Measurements from ENCODE around the gene GOT1. TPM values are rescaled to one million over a fixed set of nuclear protein-coding genes. Genes with fewer than 3 reads are reported as not detected.
A peak's percentile ranks its signal among the peaks of the same experiment; 100 is the strongest.

Gene GOT1
- total and polyA plus RNA-seq, 2 donors from 2014 or later = 73.2 to 241 TPM

- Histone ChIP-seq H3K9ac (ENCODE audit: low read length in 3 of 3) (no peak overlapping the region), H3K4me3 (ENCODE audit: low read length in 3 of 3) (no peak overlapping the region), H3K27ac (ENCODE audit: low read depth in 2 of 2, low read length in 2 of 2) (no peak overlapping the region), H3K9me3 (ENCODE audit: control insufficient read depth in 2 of 3, insufficient read depth in 1 of 3, low read length in 3 of 3) (no peaks in the 10 kb centered on the region), H3K27me3 (ENCODE audit: control insufficient read depth, insufficient read depth, low read length) (no peaks in the 10 kb centered on the region), H3K36me3 (ENCODE audit: control insufficient read depth in 2 of 3, insufficient read depth in 3 of 3, low read length in 3 of 3) (peaks cover 0 to 4% (median 0%) of the 10 kb centered on the region in 3 donors), H3K4me1 (ENCODE audit: control insufficient read depth in 2 of 3, insufficient read depth in 2 of 3, low read depth in 1 of 3, low read length in 3 of 3) (peaks cover 0 to 8% (median 6%) of the 10 kb centered on the region in 3 donors)
- intact Hi-C loops (cut with DNase I) = no loop called here
- FAIRE-seq = peak; percentile 94
- TF ChIP-seq CTCF (IDR thresholded peaks at IDR 0.05; ENCODE audit: borderline replicate concordance, extremely low read depth, insufficient read depth) = peak; percentile 50
- peak in 2 of 5 donors; percentile 74 to 84 for DNase-seq
Measured at GRCh38 chr10:99435986-99436638, 5.7 kb upstream of the GOT1 start.

DNA sequence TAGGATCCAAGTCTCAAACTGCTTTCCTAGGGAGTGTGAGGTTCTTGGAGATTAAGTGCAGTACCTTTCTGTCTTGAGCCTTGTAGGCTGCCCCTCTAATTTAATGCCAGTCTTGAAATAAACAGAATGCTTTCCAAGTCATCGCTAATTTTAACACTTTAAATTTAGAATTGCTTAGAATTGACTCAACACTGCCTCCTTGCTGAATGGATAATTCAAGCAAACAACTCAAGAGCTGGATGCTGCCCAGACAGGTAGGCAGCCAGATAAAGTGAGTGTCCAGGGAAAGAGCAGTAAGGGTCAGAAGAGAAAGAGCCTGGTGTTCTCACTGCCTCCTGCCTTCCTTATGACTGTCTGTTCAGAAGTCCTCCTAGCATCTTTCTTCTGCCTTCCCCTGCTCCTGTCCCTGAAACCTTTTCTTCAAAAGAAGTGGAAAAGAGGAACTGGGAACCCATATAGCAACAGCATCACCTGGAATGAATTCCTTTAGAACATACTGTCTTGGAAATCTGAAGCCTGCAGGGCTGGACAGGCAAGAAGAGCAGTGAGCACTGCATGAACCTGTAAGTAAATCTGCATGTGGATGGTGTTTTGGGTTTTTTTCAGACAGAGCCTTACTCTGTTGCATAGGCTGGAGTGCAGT lies 3.1 kb upstream of the GOT1 start:
- no peak for DNase-seq
- H3K4me3 ChIP-seq (ENCODE audit: low read length in 3 of 3) = no peak overlapping the region
- no peaks in the 10 kb centered on the region for H3K27me3 ChIP-seq (ENCODE audit: control insufficient read depth, insufficient read depth, low read length)
- no peak overlapping the region for H3K27ac ChIP-seq (ENCODE audit: low read depth in 2 of 2, low read length in 2 of 2)
- H3K4me1 ChIP-seq (ENCODE audit: control insufficient read depth in 2 of 3, insufficient read depth in 2 of 3, low read depth in 1 of 3, low read length in 3 of 3) = peaks cover 0 to 8% (median 8%) of the 10 kb centered on the region in 3 donors
- intact Hi-C loops (cut with DNase I) = no loop called here
- TF ChIP-seq CTCF (IDR thresholded peaks at IDR 0.05; ENCODE audit: borderline replicate concordance, extremely low read depth, insufficient read depth) = peak; percentile 8
- no peak for FAIRE-seq
- peaks cover 0 to 4% (median 0%) of the 10 kb centered on the region in 3 donors for H3K36me3 ChIP-seq (ENCODE audit: control insufficient read depth in 2 of 3, insufficient read depth in 3 of 3, low read length in 3 of 3)
- H3K9me3 ChIP-seq (ENCODE audit: control insufficient read depth in 2 of 3, insufficient read depth in 1 of 3, low read length in 3 of 3) = no peaks in the 10 kb centered on the region
- H3K9ac ChIP-seq (ENCODE audit: low read length in 3 of 3) = no peak overlapping the region

GRCh38 chr10:99432881-99433280 lies 2.5 kb upstream of the GOT1 start:
- H3K4me3 ChIP-seq (ENCODE audit: low read length in 3 of 3) = no peak overlapping the region
- no peak for TF ChIP-seq CTCF (IDR thresholded peaks at IDR 0.05; ENCODE audit: borderline replicate concordance, extremely low read depth, insufficient read depth)
- no peaks in the 10 kb centered on the region for H3K27me3 ChIP-seq (ENCODE audit: control insufficient read depth, insufficient read depth, low read length)
- DNase-seq (no peak), FAIRE-seq (no peak)
- no peaks in the 10 kb centered on the region for H3K9me3 ChIP-seq (ENCODE audit: control insufficient read depth in 2 of 3, insufficient read depth in 1 of 3, low read length in 3 of 3)
- no peak overlapping the region for H3K27ac ChIP-seq (ENCODE audit: low read depth in 2 of 2, low read length in 2 of 2)
- peaks cover 0 to 8% (median 8%) of the 10 kb centered on the region in 3 donors for H3K4me1 ChIP-seq (ENCODE audit: control insufficient read depth in 2 of 3, insufficient read depth in 2 of 3, low read depth in 1 of 3, low read length in 3 of 3)
- no peak overlapping the region for H3K9ac ChIP-seq (ENCODE audit: low read length in 3 of 3)
- intact Hi-C loops (cut with DNase I) = no loop called here
- H3K36me3 ChIP-seq (ENCODE audit: control insufficient read depth in 2 of 3, insufficient read depth in 3 of 3, low read length in 3 of 3) = peaks cover 0 to 4% (median 0%) of the 10 kb centered on the region in 3 donors

Data from kidney (tissue), 14 donors.